GM12878 (cell line): ENCODE data around the gene FXYD6. TPM values are rescaled to one million over a fixed set of nuclear protein-coding genes. Genes with fewer than 3 reads are reported as not detected.

Experiments
- ATAC-seq: fragments of 200-7000 bp; cut with Tn5 transposase; 3 replicates; pipeline ENCODE4 v1.9.1; 2020; ENCODE audit warnings: mild to moderate bottlenecking, moderate library complexity
- BruUV-seq: library from RNA; stranded (reverse); fragments of 400-500 nt; replicated peaks from 2 replicates; lab custom pipeline; 2021; lab: Mats Ljungman, UMichigan
- CTCF ChIA-PET: fragments of 300-600 bp; sonication (Branson Sonifier 250); formaldehyde crosslinking; extraction: SDS; loops from one replicate; lab custom pipeline; 2021; ENCODE audit warnings: inconsistent platforms; lab: Yijun Ruan, JAX
- POLR2A ChIA-PET: fragments of 350-600 bp; formaldehyde crosslinking; extraction: SDS; loops from one replicate; lab custom pipeline; 2021; ENCODE audit warnings: inconsistent platforms; lab: Charles Lee
- RAD21 ChIA-PET: fragments of 300-600 bp; sonication (Branson Sonifier 250); formaldehyde crosslinking; loops from one replicate; lab custom pipeline; 2023; ENCODE audit warnings: antibody characterized with exemption; ENCODE audit not compliant: unreplicated experiment; lab: Charles Lee
- SMC1A ChIA-PET: fragments of 300-600 bp; sonication (Branson Sonifier 250); formaldehyde crosslinking; loops from one replicate; lab custom pipeline; 2023; ENCODE audit not compliant: unreplicated experiment, uncharacterized antibody; lab: Charles Lee
- DNase-seq: peaks from one replicate; pipeline ENCODE4 v3.0.0-alpha.2; 2011; ENCODE audit warnings: low read depth, low spot score
- FAIRE-seq: peaks from 3 replicates; lab custom pipeline; 2011; peaks lifted over from hg19 to GRCh38; lab: Jason Lieb, UNC
- H2AFZ ChIP-seq: 2 replicates; pipeline ENCODE4 v1.6.0; 2011; ENCODE audit warnings: low read depth, low read length, control low read depth; ENCODE audit not compliant: control insufficient read depth
- H3K27ac ChIP-seq: 2 replicates; pipeline ENCODE4 v1.5.1; 2011; ENCODE audit warnings: control low read depth; ENCODE audit not compliant: control insufficient read depth, insufficient read depth
- H3K27me3 ChIP-seq, 2 experiments: replicated peaks in 1 of 2; 2 replicates each; pipeline versions ENCODE4 v1.6.0 to v1.6.1; 2011; ENCODE audit warnings: low read length in 1 of 2; ENCODE audit not compliant: control insufficient read depth in 2 of 2, insufficient read depth in 2 of 2
- H3K36me3 ChIP-seq, 2 experiments: 2 replicates each; pipeline ENCODE4 v1.5.1; 2011; ENCODE audit warnings: low read length in 1 of 2; ENCODE audit not compliant: control insufficient read depth in 2 of 2, insufficient read depth in 2 of 2
- H3K4me1 ChIP-seq: 2 replicates; pipeline ENCODE4 v1.6.1; 2011; ENCODE audit warnings: mild to moderate bottlenecking, low read length, moderate library complexity, mixed read lengths; ENCODE audit not compliant: control insufficient read depth, insufficient read depth
- H3K4me2 ChIP-seq: 2 replicates; pipeline ENCODE4 v1.6.0; 2011; ENCODE audit warnings: control low read depth; ENCODE audit not compliant: control insufficient read depth, insufficient read depth
- H3K4me3 ChIP-seq: fragments of 200-600 bp; sonication (generic); 2 replicates; pipeline ENCODE4 v1.5.1; 2016
- H3K79me2 ChIP-seq: 2 replicates; pipeline ENCODE4 v1.6.0; 2011; ENCODE audit warnings: low read length; ENCODE audit not compliant: control insufficient read depth, insufficient read depth
- H3K9ac ChIP-seq: 2 replicates; pipeline ENCODE4 v1.8.0; 2011; ENCODE audit warnings: low read length, control low read depth, mixed read lengths; ENCODE audit not compliant: control insufficient read depth, insufficient read depth
- H3K9me3 ChIP-seq: replicated peaks from 3 replicates; pipeline ENCODE4 v1.5.1; 2011; ENCODE audit warnings: mild to moderate bottlenecking, low read length; ENCODE audit not compliant: control insufficient read depth, insufficient read depth
- H4K20me1 ChIP-seq: 2 replicates; pipeline ENCODE4 v1.6.0; 2011; ENCODE audit not compliant: control insufficient read depth, insufficient read depth
- CREB1 ChIP-seq: IDR thresholded peaks from 2 replicates; pipeline ENCODE4 v1.6.1; 2012; ENCODE audit warnings: low read depth, mild to moderate bottlenecking, inconsistent platforms
- EGR1 ChIP-seq, 2 experiments: IDR thresholded peaks; 1 replicate in 1 of 2; 2 replicates in 1 of 2; pipeline ENCODE4 v1.6.1; 2011 to 2012; ENCODE audit warnings: low read depth in 2 of 2, low read length in 2 of 2, borderline replicate concordance in 1 of 2, mild to moderate bottlenecking in 1 of 2, moderate library complexity in 1 of 2
- HDAC2 ChIP-seq: fragments of 200-600 bp; sonication (generic); IDR thresholded peaks from 2 replicates; pipeline ENCODE4 v1.6.1; 2017
- IKZF1 ChIP-seq: fragments of 450-650 bp; conservative IDR thresholded peaks from 2 replicates; pipeline ENCODE4 v1.6.1; 2017; ENCODE audit warnings: antibody characterized with exemption, mild to moderate bottlenecking
- JUNB ChIP-seq: IDR thresholded peaks from 2 replicates; pipeline ENCODE4 v1.6.1; 2016; ENCODE audit warnings: antibody characterized with exemption, mild to moderate bottlenecking
- NFYB ChIP-seq: IDR thresholded peaks from 2 replicates; pipeline ENCODE4 v1.6.1; 2011; ENCODE audit warnings: low read depth, mild to moderate bottlenecking, low read length, improper control_type of control experiment, moderate library complexity; ENCODE audit not compliant: insufficient read depth
- POLR2A ChIP-seq: IDR thresholded peaks from 2 replicates; pipeline ENCODE4 v1.6.1; 2011; ENCODE audit warnings: low read depth, mild to moderate bottlenecking, low read length
- RB1 ChIP-seq: fragments of 450-650 bp; formaldehyde crosslinking; IDR thresholded peaks from 2 replicates; pipeline ENCODE4 v1.6.1; 2017; ENCODE audit warnings: mild to moderate bottlenecking, borderline replicate concordance
- RBBP5 ChIP-seq: fragments of 200-600 bp; sonication (generic); conservative IDR thresholded peaks from 2 replicates; pipeline ENCODE4 v1.6.1; 2016
- RELA ChIP-seq: fragments of 450-650 bp; IDR thresholded peaks from 2 replicates; pipeline ENCODE4 v1.8.0; 2014; ENCODE audit warnings: borderline replicate concordance; ENCODE audit not compliant: partially characterized antibody
- SIX5 ChIP-seq: IDR thresholded peaks from 2 replicates; pipeline ENCODE4 v1.6.1; 2011; ENCODE audit warnings: mild to moderate bottlenecking, low read depth, low read length, moderate library complexity; ENCODE audit not compliant: severe bottlenecking
- SMC3 ChIP-seq: IDR thresholded peaks from 2 replicates; pipeline ENCODE4 v1.6.1; 2011; ENCODE audit warnings: low read length, improper control_type of control experiment, borderline replicate concordance
- WGBS: methylation state at CpG from one replicate; pipeline ENCODE4 v1.1.6; 2016; ENCODE audit warnings: low lambda C conversion rate; ENCODE audit not compliant: insufficient replicate concordance, insufficient coverage; ENCODE audit errors: missing lambda C conversion rate; 5-methylcytosine and 5-hydroxymethylcytosine counted together
- in situ Hi-C: fragments of 300-500 bp; cut with MboI; formaldehyde crosslinking; loops from 9 replicates; pipeline ENCODE4 v1.14.3; 2018; ENCODE audit warnings: mixed read lengths
- intact Hi-C: fragments of 100-400 bp; cut with micrococcal nuclease; formaldehyde crosslinking; loops from one replicate; pipeline ENCODE4 v1.14.2; 2022; ENCODE audit not compliant: unreplicated experiment
- polyA plus RNA-seq, 11 experiments: library from polyadenylated mRNA; depleted of rRNA in 4 of 11; unstranded in 6 of 11; stranded (reverse) in 5 of 11; fragments of >200 nt; fragmentation: Nextera tagmentation in 4 of 11; fragmentation: Illumina TruSeq in 1 of 11; extraction: Ambion mirVana in 4 of 11; extraction: Trizol in 1 of 11; gene quantifications; 1 replicate in 1 of 11; 2 replicates in 10 of 11; pipeline versions ENCODE4 v1.2.1 to v1.2.3, GENCODE V29; 2011 to 2016; ENCODE audit warnings: inconsistent platforms in 2 of 11, missing spikeins in 2 of 11, low read depth in 1 of 11
- total RNA-seq, 4 experiments: library from RNA; depleted of rRNA in 3 of 4; stranded (reverse); fragments of >200 nt in 3 of 4; fragmentation: Illumina TruSeq in 1 of 4; extraction: Trizol in 1 of 4; gene quantifications; 2 replicates each; pipeline versions ENCODE4 v1.2.1 to v1.2.3, GENCODE V29; 2013 to 2021
- TF ChIP-seq, protein P1 (sequence below): fragments of 450-650 bp; IDR thresholded peaks from 2 replicates; pipeline ENCODE4 v1.6.1; 2017; ENCODE audit warnings: antibody characterized with exemption, mild to moderate bottlenecking, moderate library complexity
- TF ChIP-seq, protein P2 (sequence below): fragments of 450-650 bp; IDR thresholded peaks from 2 replicates; pipeline ENCODE4 v1.6.1; 2014; ENCODE audit warnings: mild to moderate bottlenecking
- TF ChIP-seq, protein P3 (sequence below): IDR thresholded peaks from 2 replicates; pipeline ENCODE4 v1.6.1; 2011; ENCODE audit warnings: low read depth, mild to moderate bottlenecking, low read length, moderate library complexity, borderline replicate concordance; ENCODE audit errors: extremely low read depth
- TF ChIP-seq, protein P4 (sequence below): IDR thresholded peaks from 2 replicates; pipeline ENCODE4 v1.6.1; 2012; ENCODE audit warnings: low read depth, low read length, improper control_type of control experiment

The FXYD6 gene
- total and polyA plus RNA-seq, 10 of the 15 experiments (the other 5 are each of a cell fraction or from before 2014, with no cell fraction given): 0.09 to 2.0 (median 0.23) TPM; not detected in 2

DNA sequence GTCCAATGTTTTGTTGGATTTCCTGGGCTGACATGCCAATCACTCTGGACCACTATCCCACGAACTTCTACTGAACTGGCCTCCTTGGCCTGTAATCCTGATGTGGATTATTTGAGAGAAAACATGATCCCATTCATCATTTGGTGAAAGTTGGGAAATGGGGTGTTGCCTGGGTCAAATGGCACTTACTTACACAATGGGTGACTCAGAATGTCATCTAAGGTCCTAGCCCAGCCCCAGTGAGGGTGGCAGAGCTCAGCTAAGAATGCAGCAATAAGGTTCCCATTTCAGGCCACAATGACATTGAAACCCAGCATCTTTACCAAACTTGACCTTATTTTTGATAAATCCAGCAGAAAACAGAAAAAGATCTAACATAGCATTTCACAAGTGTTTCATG, 71.4 kb downstream of the FXYD6 start:
- DNase-seq (no peak), ATAC-seq (no peak), FAIRE-seq (no peak)
- H3K4me1 ChIP-seq: peaks cover 17% of the 10 kb centered on the region
- in situ Hi-C loops: no loop called here
- ChIA-PET RAD21 (interaction anchor here (1.0 to 6.4 kb wide), 5 partner anchors 13 to 380 kb away, joined by 3 to 273 read pairs (median 11); no protein-coding TSS in a partner anchor), CTCF (interaction anchor here (0.9 to 8.8 kb wide), 8 partner anchors 11 to 379 kb away, joined by 3 to 146 read pairs (median 56); partner anchors contain the start of gene FXYD2), POLR2A (interaction anchor here (2.2 kb wide), 1 partner anchor 12 kb away, joined by 6 read pairs; no protein-coding TSS in a partner anchor), SMC1A (interaction anchor here (0.7 to 12.1 kb wide), 6 partner anchors 13 to 249 kb away, joined by 3 to 318 read pairs (median 4); no protein-coding TSS in a partner anchor)
- H3K9me3 ChIP-seq: no peaks in the 10 kb centered on the region
- H4K20me1 ChIP-seq: no peaks in the 10 kb centered on the region
- H3K27me3 ChIP-seq: no peaks in the 10 kb centered on the region
- WGBS: 0% methylated on average over 1 of the region's 1 CpG
- H3K4me3 ChIP-seq: no peak overlapping the region
- intact Hi-C loops: loop anchor here (5.0 kb wide), 1 partner anchor 378 kb away; no protein-coding TSS in a partner anchor
- H3K79me2 ChIP-seq: no peaks in the 10 kb centered on the region
- H2AFZ ChIP-seq: no peak overlapping the region
- H3K9ac ChIP-seq: no peak overlapping the region
- BruUV-seq: no TSS peak
- no peaks in the 10 kb centered on the region for H3K36me3 ChIP-seq
- H3K27ac ChIP-seq: no peak overlapping the region
- H3K4me2 ChIP-seq: no peak overlapping the region
- TF ChIP-seq HDAC2 (no peak), SMC3 (no peak), CREB1 (no peak), RBBP5 (no peak), EGR1 (IDR thresholded peaks at IDR 0.05; ENCODE audit: borderline replicate concordance in 1 of 2, low read depth in 2 of 2, low read length in 2 of 2) (no peak), SIX5 (no peak), NFYB (no peak), RELA (no peak), POLR2A (no peak), IKZF1 (no peak), RB1 (no peak), JUNB (no peak)
- TF ChIP-seq, protein P1, sequence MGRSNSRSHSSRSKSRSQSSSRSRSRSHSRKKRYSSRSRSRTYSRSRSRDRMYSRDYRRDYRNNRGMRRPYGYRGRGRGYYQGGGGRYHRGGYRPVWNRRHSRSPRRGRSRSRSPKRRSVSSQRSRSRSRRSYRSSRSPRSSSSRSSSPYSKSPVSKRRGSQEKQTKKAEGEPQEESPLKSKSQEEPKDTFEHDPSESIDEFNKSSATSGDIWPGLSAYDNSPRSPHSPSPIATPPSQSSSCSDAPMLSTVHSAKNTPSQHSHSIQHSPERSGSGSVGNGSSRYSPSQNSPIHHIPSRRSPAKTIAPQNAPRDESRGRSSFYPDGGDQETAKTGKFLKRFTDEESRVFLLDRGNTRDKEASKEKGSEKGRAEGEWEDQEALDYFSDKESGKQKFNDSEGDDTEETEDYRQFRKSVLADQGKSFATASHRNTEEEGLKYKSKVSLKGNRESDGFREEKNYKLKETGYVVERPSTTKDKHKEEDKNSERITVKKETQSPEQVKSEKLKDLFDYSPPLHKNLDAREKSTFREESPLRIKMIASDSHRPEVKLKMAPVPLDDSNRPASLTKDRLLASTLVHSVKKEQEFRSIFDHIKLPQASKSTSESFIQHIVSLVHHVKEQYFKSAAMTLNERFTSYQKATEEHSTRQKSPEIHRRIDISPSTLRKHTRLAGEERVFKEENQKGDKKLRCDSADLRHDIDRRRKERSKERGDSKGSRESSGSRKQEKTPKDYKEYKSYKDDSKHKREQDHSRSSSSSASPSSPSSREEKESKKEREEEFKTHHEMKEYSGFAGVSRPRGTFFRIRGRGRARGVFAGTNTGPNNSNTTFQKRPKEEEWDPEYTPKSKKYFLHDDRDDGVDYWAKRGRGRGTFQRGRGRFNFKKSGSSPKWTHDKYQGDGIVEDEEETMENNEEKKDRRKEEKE: no peak
- TF ChIP-seq, protein P2, sequence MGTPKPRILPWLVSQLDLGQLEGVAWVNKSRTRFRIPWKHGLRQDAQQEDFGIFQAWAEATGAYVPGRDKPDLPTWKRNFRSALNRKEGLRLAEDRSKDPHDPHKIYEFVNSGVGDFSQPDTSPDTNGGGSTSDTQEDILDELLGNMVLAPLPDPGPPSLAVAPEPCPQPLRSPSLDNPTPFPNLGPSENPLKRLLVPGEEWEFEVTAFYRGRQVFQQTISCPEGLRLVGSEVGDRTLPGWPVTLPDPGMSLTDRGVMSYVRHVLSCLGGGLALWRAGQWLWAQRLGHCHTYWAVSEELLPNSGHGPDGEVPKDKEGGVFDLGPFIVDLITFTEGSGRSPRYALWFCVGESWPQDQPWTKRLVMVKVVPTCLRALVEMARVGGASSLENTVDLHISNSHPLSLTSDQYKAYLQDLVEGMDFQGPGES: no peak
- TF ChIP-seq, protein P3, sequence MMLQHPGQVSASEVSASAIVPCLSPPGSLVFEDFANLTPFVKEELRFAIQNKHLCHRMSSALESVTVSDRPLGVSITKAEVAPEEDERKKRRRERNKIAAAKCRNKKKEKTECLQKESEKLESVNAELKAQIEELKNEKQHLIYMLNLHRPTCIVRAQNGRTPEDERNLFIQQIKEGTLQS: no peak
- TF ChIP-seq, protein P4, sequence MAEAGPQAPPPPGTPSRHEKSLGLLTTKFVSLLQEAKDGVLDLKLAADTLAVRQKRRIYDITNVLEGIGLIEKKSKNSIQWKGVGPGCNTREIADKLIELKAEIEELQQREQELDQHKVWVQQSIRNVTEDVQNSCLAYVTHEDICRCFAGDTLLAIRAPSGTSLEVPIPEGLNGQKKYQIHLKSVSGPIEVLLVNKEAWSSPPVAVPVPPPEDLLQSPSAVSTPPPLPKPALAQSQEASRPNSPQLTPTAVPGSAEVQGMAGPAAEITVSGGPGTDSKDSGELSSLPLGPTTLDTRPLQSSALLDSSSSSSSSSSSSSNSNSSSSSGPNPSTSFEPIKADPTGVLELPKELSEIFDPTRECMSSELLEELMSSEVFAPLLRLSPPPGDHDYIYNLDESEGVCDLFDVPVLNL: no peak
